Putamen (tissue), 1 donor: ENCODE data around the gene TLR4.

Experiments used
- DNase-seq: peaks from one replicate; pipeline ENCODE4 v3.0.0-alpha.2; 2016; ENCODE audit warnings: low spot score

The TLR4 gene

DNA sequence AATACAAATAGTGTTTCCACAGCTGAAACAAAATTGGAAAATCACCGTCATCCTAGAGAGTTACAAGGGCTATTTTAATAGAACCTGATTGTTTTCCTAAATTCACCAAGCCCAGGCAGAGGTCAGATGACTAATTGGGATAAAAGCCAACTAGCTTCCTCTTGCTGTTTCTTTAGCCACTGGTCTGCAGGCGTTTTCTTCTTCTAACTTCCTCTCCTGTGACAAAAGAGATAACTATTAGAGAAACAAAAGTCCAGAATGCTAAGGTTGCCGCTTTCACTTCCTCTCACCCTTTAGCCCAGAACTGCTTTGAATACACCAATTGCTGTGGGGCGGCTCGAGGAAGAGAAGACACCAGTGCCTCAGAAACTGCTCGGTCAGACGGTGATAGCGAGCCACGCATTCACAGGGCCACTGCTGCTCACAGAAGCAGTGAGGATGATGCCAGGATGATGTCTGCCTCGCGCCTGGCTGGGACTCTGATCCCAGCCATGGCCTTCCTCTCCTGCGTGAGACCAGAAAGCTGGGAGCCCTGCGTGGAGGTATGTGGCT, at the start of gene TLR4:
TLR4 (plus strand) TSS at position 380 of the 552 bp plus-strand sequence; CDS start at position 450, 70 bp downstream.
- DNase-seq: peak; percentile 80

DNA sequence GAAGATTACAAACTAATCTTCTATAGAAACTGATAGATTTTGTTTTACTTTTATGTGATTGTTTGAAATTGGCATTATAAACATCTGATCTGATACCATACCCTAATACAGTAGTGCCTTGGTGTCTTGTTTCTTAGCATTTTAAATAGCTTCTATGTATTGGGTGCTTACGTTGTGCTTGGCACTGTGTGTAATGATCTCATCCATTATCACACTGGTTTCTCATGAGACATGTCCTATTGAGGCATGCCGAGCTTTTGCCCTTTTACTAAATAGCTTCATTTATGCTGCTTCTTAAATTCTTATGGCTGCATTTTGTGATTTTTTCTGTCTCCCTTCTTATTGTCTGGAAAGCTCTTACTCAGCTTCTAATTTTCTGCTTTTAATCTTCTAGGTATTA, 48.2 kb upstream of the TLR4 start:
- peak; percentile 86 for DNase-seq

DNA sequence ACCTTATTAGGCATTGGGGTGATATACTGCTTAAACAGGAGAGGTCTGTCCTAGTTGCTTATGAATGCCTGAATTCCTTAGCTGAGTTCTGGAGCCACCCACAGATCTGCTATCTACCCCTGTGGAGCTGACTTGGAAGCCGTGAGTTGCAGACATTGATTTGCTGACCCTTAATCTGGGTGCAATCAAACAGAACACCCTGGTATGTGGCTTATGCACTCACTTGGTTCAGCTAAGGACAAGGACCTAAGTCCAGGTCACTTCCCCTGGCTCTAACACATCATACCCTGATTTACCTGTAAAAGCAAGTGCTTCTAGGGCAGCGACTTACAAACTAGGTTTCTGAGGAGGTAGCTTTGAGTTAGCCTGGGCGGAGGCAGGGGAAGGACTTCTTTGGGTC, 41.6 kb upstream of the TLR4 start:
- no peak for DNase-seq

DNA sequence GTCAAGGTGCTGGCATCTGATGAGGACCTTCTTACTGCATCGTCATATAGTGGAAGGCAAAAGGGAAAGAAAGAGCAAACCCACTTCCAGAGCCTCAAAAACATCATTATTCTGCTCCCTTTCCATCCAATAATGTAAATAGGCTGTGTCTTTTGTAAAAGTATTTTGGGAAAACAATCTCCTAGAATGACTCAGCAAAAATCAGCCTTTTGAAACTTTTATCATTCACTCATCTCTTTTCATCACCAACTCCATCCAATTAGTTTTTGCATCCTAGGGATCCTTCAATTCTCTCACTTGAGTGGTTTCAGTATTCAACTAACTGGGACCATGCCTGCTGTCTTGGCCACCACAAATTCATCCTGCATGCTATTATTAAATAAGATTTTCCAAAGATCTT, 39.8 kb upstream of the TLR4 start:
- no peak for DNase-seq

DNA sequence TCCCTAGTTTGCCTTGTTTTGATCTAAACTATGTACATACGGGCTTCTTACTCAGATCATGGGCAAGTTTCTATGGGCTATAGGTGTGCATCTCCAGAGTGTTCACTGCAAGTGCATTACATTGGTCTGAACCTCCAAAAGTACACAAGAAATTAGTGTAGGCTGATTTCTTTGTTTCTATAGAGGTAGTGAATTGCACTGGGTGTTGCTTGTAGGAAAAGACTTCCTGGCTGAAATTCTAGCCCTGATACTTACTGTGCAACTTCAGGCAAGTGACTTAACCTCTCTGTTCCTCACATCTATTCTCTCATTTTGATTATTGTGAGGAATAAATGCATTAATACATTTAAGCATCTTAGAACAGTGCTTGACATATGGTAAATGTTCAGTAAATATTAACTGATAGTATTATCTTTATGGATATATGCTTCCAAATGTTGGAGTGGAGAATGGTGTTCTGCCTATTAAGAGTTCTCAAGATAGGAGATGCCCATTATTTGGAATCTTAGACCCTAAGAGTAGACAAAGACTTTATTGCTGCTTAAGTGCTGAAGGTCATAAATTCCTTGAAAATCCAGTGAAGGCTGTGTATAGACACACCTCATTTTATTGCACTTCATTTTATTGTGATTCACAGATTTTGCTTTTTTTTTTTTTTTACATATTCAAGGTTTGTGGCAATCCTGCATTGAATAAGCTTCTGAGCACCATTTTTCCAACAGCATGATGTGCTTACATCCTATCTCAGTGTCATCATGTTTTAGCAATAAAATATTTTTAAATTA, 38.4 kb upstream of the TLR4 start:
- no peak for DNase-seq

DNA sequence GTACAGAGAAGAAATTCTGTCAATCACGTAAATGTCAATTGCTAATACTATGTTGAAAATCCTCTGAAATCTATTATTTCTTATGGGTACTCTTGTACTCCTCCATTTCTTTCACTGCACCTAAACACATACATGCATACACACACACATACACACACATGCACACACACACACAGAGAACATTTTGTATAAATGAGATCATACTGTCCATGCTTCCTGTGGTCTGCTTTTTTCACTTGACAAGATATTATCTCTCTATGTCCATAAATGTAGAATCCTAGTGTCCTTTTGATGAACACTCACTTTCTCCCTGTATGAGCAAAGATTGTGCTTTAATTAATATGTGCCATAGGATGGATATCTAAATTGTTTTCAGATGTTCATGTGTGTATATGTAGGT, 32.7 kb upstream of the TLR4 start:
- DNase-seq: no peak

DNA sequence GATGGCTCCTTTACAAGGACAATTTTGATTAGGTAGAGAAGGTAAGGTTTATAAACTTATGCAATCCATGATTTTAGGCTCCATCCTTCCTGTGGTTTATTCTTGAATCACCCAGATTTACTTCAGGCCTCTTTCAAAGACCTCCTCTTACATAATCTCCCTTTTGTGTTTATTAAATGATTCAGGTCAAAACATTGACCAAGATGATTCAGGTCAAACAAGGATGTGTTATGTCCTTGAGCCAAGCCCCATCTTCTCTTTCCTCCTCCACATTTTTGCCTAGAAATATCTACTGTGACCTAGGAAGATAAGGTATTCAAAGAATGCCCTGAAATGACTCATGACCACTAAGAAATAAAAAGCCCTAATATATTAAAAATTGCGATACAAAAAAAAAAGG, 31.8 kb upstream of the TLR4 start:
- no peak for DNase-seq

DNA sequence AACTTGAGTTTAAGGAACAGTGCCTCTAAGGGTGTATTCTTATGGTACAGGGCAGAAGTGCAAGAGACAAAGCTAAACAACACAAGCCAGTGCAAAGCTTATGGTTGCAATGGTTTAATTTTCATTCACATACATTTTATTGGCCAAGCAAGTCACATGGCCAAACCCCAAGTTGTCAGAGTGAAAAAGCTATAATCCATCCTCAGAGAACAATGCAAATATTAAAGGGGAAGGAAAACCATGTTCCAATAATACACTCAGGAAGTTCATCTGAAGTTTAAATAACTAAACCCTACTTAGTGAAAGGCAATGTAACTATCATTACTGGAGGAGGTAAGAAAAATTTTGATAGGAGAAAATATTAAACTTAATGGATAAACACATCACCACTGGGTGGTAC, 26.6 kb upstream of the TLR4 start:
- DNase-seq: no peak

DNA sequence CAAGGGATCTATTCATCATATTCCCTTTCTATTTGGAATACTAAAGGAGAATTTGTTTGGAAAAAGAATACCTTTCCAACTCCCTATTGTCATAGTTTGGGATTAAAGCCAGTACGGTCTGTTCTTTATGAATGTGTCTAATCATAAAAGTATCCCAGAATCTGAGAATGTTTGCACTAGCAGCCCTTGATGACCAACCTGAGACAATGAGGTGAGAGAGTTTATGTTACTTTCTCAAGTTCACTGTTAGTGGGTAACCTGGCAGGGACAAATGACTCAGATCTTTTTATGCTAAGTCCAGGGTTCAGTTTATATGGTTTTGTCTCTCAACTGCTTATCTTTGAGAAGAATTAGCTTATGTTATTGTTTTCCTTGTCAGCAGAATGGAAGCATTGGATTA, 25.3 kb upstream of the TLR4 start:
- no peak for DNase-seq

DNA sequence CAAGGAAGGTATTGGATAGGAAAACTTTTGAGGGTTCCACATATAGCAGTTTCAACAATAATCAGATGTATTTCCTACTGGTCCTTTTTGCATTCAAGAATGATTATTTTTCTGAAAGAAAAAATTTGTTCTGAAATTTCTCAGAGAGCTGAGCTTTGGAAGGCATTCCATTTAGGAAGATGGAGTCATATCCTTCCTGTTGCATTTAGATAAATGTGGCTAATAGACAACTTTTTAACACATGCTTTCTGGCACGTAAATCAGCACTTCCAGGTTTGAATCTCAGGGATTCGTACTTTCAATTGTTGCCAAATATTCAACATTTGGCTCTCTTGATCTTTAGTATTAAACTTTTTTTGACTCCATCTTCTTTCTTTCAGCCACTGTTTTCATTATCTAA, 24.8 kb upstream of the TLR4 start:
- DNase-seq: no peak

DNA sequence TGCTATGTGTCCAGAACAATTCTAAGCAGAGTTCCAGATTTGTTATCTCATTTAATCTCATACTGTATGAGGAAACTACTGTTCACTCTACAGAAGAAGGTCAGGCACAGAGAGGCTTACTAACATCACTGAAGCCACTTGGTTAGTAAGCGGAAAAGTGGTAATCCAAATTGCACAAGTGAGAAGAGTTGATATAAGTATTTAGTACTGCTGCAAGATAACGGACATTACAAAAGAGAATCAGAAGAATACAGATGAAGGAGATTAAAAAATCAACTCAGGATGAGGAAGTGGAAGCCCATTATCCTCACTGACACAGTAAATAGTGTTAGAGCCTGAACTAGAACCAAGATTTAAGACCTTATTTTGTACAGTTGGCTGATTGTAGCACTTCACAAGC, 22.3 kb upstream of the TLR4 start:
- no peak for DNase-seq

DNA sequence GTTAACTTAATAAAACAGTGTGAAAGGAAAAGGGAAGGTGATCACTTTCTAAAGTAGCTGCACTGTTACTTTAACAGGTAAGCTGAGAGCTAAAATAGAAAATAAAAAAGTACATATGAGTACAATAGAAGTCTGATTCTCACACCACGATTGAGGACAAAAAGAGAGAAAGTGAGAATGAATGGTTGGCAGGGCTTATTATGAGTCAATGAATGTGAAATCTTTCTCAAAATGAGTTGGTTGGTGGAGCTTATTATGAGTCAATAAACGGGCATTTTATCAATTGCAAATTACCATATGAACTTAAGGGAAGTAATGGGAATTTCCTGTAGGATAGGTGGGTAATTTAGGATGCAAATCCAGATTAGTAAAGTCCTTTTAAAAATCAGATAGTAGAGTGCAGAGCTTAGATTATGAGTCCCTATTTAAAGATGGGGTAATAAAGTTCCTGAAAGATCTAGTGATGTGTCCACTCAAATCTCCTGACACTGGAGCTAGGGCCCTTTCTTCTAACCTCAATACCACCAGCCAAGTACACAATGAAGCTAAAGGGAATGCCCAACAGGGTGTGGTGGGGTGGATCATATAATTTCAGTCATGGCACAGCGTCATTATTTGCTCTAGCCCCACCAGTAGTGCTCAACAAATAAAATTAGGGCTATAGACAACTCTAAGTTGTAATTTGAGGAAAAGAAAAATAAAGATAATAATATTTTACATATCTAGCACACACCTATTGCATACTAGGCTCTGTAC, 21.1 kb upstream of the TLR4 start:
- no peak for DNase-seq

DNA sequence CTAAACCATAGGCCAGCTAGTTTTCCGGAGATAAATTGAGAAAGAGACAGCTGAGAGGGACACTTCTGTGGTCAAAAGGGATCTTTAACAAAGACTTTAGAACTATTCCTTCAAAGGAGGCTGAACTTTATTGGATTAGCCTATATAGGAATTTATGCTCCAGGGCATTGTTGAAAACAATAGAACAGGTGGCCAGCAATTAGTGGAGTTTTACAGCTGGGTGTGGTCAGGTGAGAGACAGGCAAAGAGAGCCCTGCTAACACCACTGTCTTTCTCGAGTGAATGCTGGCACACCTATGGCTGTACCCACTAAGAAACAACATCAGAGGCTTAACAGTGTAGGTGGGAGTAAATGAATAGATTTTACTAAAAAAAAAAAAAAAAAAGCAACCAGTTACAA, 16.7 kb upstream of the TLR4 start:
- no peak for DNase-seq

DNA sequence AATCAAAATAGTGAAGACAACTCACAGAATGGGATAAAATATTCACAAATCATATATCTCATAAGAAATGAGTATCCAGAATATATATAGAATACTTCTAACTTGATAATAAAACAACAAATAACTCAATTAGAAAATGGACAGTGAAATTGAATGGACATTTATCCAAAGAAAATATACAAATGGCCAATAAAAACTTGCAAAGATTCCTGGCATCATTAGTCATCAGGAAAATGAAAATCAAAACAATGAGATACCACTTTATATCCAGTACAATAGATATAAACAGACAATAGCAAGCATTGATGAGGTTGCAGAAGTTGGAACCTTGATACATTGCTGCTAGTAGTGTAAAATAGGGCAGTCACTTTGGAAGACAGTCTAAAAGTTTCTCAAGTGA, 12.8 kb upstream of the TLR4 start:
- DNase-seq: no peak

DNA sequence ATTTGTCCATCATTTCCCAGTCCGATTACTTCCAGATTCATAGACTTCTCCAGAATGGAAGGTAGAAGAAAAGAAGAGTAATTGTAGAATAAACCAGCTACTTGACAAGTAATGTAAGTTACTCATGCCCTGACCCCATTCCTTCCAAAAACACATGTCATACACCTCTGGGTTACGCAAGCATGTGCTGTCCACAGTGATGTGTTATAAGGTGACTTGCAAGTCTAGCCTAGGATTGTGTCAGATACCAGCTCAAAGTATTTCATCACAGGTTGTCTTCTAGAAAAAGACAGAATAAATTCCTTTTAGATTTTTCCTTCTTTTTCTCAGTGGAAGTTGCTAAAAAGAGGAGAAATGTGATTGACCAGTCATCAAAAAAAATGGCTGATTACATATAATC, 8.0 kb upstream of the TLR4 start:
- no peak for DNase-seq

DNA sequence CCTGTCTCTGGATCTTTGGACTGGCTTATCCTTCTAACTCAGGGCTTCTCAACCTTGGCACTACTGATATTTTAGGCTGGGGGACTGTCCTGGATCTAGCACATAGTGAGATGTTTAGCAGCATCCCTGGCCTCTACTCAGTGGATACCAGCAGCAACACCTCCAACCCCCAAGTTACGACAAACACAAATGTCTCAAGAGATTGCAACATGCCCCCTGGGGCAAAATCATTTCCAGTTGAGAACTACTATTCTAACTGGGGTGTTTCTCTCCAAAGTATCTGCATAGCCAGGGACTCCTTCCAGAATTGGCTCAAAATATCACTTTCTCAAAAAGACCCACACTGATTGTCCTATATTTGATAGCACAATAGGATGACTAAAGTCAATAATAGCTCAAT, 7.2 kb upstream of the TLR4 start:
- no peak for DNase-seq

DNA sequence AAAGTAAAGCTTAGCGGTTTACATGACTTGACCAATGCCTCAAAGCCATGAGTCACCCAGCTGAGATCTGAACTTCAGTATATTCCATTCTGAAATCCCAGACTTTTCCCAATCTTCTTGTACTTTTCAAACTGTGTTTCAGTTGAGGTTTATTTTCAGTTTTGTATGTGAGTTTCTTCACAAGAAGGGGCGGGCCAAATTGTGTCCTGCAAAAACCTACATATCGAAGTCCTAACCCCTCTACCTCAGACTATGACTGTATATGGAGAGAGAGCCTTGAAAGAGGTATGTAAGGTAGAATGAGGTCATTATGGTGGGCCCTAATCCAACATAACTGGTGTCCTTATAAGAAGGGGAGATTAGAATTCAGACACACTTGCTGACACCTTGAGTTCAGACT, 666 bp upstream of the TLR4 start:
- DNase-seq: no peak

DNA sequence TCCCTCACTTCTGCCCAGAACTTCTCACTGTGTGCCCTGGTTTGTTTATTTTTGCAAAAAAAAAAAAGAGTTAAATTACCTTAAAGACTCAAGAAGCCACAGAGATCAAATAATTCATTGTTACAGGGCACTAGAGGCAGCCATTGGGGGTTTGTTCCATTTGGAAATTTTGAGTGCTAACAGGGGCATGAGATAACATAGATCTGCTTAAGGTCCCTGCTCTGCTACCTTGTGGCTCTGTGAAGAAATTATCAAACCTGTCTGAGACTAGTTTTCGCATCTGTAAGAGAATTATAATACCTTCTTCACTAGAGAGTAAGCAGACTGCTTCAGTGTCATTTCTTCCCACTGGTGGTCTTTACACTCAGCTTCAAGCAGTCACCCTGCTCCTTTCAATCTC, 394 bp downstream of the TLR4 start:
- no peak for DNase-seq

DNA sequence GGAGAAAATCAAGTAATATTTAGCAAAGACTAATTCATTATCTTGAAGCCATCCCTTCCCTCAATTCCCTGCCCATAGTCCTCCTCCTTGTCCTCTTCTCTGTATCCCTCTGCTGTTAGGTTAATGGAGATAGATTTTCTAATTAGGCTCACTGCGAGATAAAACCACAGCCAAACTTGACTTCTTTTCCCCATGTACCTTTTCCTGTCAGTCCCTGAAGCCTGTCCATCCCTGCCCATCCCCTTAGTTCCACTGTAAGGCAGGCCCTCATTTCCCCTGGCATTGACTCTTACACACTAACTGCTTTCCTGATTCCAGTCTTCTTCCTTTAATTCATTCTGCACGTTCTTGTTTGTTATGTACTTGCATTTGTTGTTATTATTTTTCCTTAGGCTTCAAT, 1.2 kb downstream of the TLR4 start:
- no peak for DNase-seq

DNA sequence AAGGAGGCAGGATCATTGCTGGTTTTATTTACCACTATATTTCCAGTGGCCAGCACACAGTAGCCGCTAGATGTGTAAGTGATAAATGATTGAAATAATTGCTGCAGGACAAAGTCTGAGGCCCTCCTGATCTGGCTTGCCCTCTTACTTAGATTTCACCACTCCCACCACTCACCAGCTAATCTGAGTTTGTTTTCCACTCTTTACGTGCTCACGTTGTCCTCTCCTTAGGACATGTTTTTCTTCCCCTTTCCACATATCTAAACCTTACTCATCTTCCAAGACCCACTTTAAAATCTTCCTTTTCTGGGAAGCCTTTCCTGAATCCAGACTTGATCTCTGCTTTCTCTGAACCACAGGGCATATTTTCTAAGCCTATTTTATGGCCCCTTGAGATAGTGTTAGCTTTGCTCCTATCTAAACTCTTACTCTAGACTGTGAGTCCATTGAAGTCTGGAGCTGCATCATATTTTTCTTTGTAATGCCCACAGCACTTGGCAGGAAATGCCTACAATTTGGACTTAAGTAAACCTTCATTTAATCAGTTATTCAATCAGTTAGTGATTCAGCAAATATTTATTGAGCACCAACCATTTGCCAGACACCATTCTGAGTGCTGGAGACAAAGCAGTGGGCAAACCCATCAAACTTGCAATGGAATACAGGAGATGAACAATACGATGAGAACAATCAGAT, 2.4 kb downstream of the TLR4 start:
- DNase-seq: no peak

DNA sequence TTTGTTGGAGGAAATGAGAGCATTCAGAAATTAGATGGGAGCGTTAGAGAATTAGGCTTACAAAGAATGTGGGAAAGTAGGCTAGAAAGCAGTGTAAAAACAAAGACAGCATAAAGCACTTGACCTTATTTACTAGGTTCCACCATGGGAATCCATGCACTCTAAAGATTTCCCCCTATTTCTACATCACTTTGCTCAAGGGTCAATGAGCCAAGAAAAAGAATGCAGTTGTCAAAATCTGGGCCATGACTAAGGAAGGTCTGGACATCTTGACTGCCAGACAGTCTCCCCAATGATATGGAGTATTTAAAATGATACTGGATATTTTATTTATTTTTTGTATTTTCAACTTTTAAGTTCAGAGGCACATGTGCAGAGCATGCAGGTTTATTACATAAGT, 3.4 kb downstream of the TLR4 start:
- no peak for DNase-seq

DNA sequence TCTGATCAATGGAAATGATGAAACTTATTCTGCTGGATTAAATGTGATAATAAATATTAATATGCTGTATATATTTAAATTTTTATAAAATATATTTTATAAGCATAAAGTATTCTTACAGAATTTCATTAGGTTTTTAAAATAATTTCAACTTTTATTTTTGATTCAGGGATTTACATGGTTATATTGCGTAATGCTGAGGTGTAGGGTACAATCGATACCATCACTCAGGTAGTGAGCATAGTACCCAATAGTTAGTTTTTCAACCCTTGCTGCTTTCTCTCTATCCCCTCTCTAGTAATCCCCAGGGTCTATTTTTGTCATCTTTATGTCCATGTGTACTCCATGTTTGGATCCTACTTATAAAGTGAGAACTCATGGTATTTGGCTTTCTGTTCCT, 5.7 kb downstream of the TLR4 start:
- DNase-seq: no peak

DNA sequence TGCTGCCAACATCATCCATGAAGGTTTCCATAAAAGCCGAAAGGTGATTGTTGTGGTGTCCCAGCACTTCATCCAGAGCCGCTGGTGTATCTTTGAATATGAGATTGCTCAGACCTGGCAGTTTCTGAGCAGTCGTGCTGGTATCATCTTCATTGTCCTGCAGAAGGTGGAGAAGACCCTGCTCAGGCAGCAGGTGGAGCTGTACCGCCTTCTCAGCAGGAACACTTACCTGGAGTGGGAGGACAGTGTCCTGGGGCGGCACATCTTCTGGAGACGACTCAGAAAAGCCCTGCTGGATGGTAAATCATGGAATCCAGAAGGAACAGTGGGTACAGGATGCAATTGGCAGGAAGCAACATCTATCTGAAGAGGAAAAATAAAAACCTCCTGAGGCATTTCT, 10.1 kb downstream of the TLR4 start:
- DNase-seq: no peak
